IMR-90 (cell line): Measurements from ENCODE around the gene KCNMB2. TPM values are rescaled to one million over a fixed set of nuclear protein-coding genes. Genes with fewer than 3 reads are reported as not detected.

Experiments used
- ATAC-seq: fragments of 200-7000 bp; cut with Tn5 transposase; 2 replicates; pipeline ENCODE4 v1.9.1; 2020; ENCODE audit warnings: low read depth, mild to moderate bottlenecking, moderate library complexity
- BruUV-seq: library from RNA; stranded (reverse); fragments of 400-500 nt; replicated peaks from 2 replicates; lab custom pipeline; 2021; lab: Mats Ljungman, UMichigan
- CTCF ChIA-PET: fragments of 300-600 bp; formaldehyde crosslinking; extraction: SDS; loops from one replicate; lab custom pipeline; 2021; ENCODE audit warnings: antibody characterized with exemption; lab: Yijun Ruan, JAX
- POLR2A ChIA-PET: fragments of 300-600 bp; sonication (Branson Sonifier 250); formaldehyde crosslinking; loops from one replicate; lab custom pipeline; 2022; ENCODE audit warnings: antibody characterized with exemption; ENCODE audit not compliant: unreplicated experiment; lab: Charles Lee
- DNase-seq: peaks from one replicate; pipeline ENCODE4 v3.0.0; 2013
- H2AFZ ChIP-seq: replicated peaks from 2 replicates; pipeline ENCODE3; 2013; ENCODE audit warnings: low read length, mild to moderate bottlenecking; ENCODE audit not compliant: poor library complexity
- H2AK5ac ChIP-seq: 2 replicates; pipeline ENCODE4 v1.6.1; 2013; ENCODE audit warnings: low read depth, low read length, inconsistent platforms
- H2AK9ac ChIP-seq: replicated peaks from 2 replicates; pipeline ENCODE3; 2013; ENCODE audit warnings: mild to moderate bottlenecking, low read depth, low read length, moderate library complexity; ENCODE audit not compliant: poor library complexity
- H2BK120ac ChIP-seq: 2 replicates; pipeline ENCODE4 v1.6.1; 2013; ENCODE audit warnings: low read depth, low read length, inconsistent platforms
- H2BK15ac ChIP-seq: 3 replicates; pipeline ENCODE4 v1.6.1; 2013; ENCODE audit warnings: low read depth, low read length, inconsistent platforms
- H2BK20ac ChIP-seq: 2 replicates; pipeline ENCODE4 v1.6.1; 2013; ENCODE audit warnings: low read depth, mild to moderate bottlenecking, inconsistent platforms, low read length, moderate library complexity
- H2BK5ac ChIP-seq: 2 replicates; pipeline ENCODE4 v1.6.1; 2013; ENCODE audit warnings: mild to moderate bottlenecking, low read depth, low read length, inconsistent platforms; ENCODE audit not compliant: poor library complexity, severe bottlenecking
- H3K14ac ChIP-seq: replicated peaks from 2 replicates; pipeline ENCODE4 v1.6.1; 2013; ENCODE audit warnings: low read depth, low read length, inconsistent platforms
- H3K18ac ChIP-seq: 2 replicates; pipeline ENCODE4 v1.6.1; 2013; ENCODE audit warnings: low read depth, low read length, control low read depth
- H3K23ac ChIP-seq: 2 replicates; pipeline ENCODE4 v1.6.1; 2013; ENCODE audit warnings: low read depth, low read length, inconsistent platforms
- H3K27ac ChIP-seq: 2 replicates; pipeline ENCODE4 v1.5.1; 2013; ENCODE audit warnings: mild to moderate bottlenecking, control low read depth, low read length; ENCODE audit not compliant: insufficient read depth
- H3K27me3 ChIP-seq: 2 replicates; pipeline ENCODE4 v1.6.1; 2013; ENCODE audit warnings: low read length; ENCODE audit not compliant: control insufficient read depth, insufficient read depth
- H3K36me3 ChIP-seq: 2 replicates; pipeline ENCODE4 v1.6.1; 2013; ENCODE audit warnings: low read length, mixed read lengths; ENCODE audit not compliant: control insufficient read depth, insufficient read depth
- H3K4ac ChIP-seq: 2 replicates; pipeline ENCODE4 v1.6.1; 2013; ENCODE audit warnings: low read depth, low read length, inconsistent platforms
- H3K4me1 ChIP-seq: 2 replicates; pipeline ENCODE4 v1.6.1; 2013; ENCODE audit warnings: low read length, mixed read lengths; ENCODE audit not compliant: control insufficient read depth, insufficient read depth
- H3K4me2 ChIP-seq: 2 replicates; pipeline ENCODE4 v1.6.1; 2013; ENCODE audit warnings: low read depth, mild to moderate bottlenecking, control low read depth, low read length, moderate library complexity
- H3K4me3 ChIP-seq: 2 replicates; pipeline ENCODE4 v1.5.1; 2013; ENCODE audit warnings: low read depth, mild to moderate bottlenecking, control low read depth, low read length, moderate library complexity; ENCODE audit not compliant: insufficient read depth
- H3K56ac ChIP-seq: 2 replicates; pipeline ENCODE4 v1.6.1; 2013; ENCODE audit warnings: low read length, inconsistent platforms; ENCODE audit not compliant: insufficient read depth; ENCODE audit errors: extremely low read depth
- H3K79me1 ChIP-seq, 2 experiments: 2 replicates each; pipeline ENCODE4 v1.6.1; 2013; ENCODE audit warnings: low read length in 2 of 2, inconsistent platforms in 1 of 2, low read depth in 1 of 2
- H3K9ac ChIP-seq: 2 replicates; pipeline ENCODE4 v1.6.1; 2013; ENCODE audit warnings: low read depth, low read length, control low read depth
- H3K9me1 ChIP-seq: 2 replicates; pipeline ENCODE4 v1.6.1; 2013; ENCODE audit warnings: low read length, inconsistent platforms; ENCODE audit not compliant: insufficient read depth
- H3K9me3 ChIP-seq: 2 replicates; pipeline ENCODE4 v1.6.1; 2013; ENCODE audit warnings: low read length; ENCODE audit not compliant: control insufficient read depth, insufficient read depth
- H4K20me1 ChIP-seq: 2 replicates; pipeline ENCODE4 v1.6.1; 2013; ENCODE audit warnings: low read length, inconsistent platforms; ENCODE audit not compliant: insufficient read depth
- H4K5ac ChIP-seq: 2 replicates; pipeline ENCODE4 v1.6.1; 2013; ENCODE audit warnings: mild to moderate bottlenecking, low read depth, low read length, control low read depth
- H4K8ac ChIP-seq, 2 experiments: 2 replicates each; pipeline ENCODE4 v1.6.1; 2013; ENCODE audit warnings: low read depth in 2 of 2, low read length in 2 of 2, control low read depth in 1 of 2, inconsistent platforms in 1 of 2
- H4K91ac ChIP-seq: 2 replicates; pipeline ENCODE4 v1.6.1; 2013; ENCODE audit warnings: low read depth, low read length, inconsistent platforms; ENCODE audit not compliant: insufficient read depth
- BHLHE40 ChIP-seq: fragments of 150-350 bp; IDR thresholded peaks from 2 replicates; pipeline ENCODE4 v1.6.1; 2016; ENCODE audit warnings: mild to moderate bottlenecking, low read depth, low read length
- CEBPB ChIP-seq: IDR thresholded peaks from 2 replicates; pipeline ENCODE4 v1.6.1; 2012; ENCODE audit warnings: low read depth, low read length, improper control_type of control experiment
- CHD1 ChIP-seq: IDR thresholded peaks from 2 replicates; pipeline ENCODE4 v1.6.1; 2012; ENCODE audit warnings: low read depth, low read length, improper control_type of control experiment
- FOS ChIP-seq: fragments of 150-350 bp; IDR thresholded peaks from 2 replicates; pipeline ENCODE4 v1.6.1; 2016; ENCODE audit warnings: low read depth, low read length
- MAFK ChIP-seq: IDR thresholded peaks from 2 replicates; pipeline ENCODE4 v1.6.1; 2012; ENCODE audit warnings: low read depth, low read length, improper control_type of control experiment
- MAZ ChIP-seq: IDR thresholded peaks from 2 replicates; pipeline ENCODE4 v1.6.1; 2012; ENCODE audit warnings: low read depth, mild to moderate bottlenecking, low read length, improper control_type of control experiment, moderate library complexity, borderline replicate concordance
- MXI1 ChIP-seq: IDR thresholded peaks from 2 replicates; pipeline ENCODE4 v1.6.1; 2012; ENCODE audit warnings: low read depth, mild to moderate bottlenecking, low read length, moderate library complexity, borderline replicate concordance
- NFE2L2 ChIP-seq: fragments of 150-350 bp; IDR thresholded peaks from 2 replicates; pipeline ENCODE4 v1.6.1; 2016; ENCODE audit warnings: low read depth, mild to moderate bottlenecking, low read length
- POLR2A ChIP-seq: IDR thresholded peaks from 2 replicates; pipeline ENCODE4 v1.6.1; 2012; ENCODE audit warnings: mild to moderate bottlenecking, low read depth, low read length
- RAD21 ChIP-seq: IDR thresholded peaks from 2 replicates; pipeline ENCODE4 v1.6.1; 2012; ENCODE audit warnings: low read length, improper control_type of control experiment
- RCOR1 ChIP-seq: IDR thresholded peaks from 2 replicates; pipeline ENCODE4 v1.6.1; 2012; ENCODE audit warnings: mild to moderate bottlenecking, low read length, improper control_type of control experiment; ENCODE audit not compliant: insufficient replicate concordance
- RFX5 ChIP-seq: IDR thresholded peaks from 2 replicates; pipeline ENCODE4 v1.8.0; 2012; ENCODE audit warnings: low read depth, mild to moderate bottlenecking, low read length, moderate library complexity
- SMC3 ChIP-seq: fragments of 150-350 bp; IDR thresholded peaks from 2 replicates; pipeline ENCODE4 v1.6.1; 2016; ENCODE audit warnings: low read depth, mild to moderate bottlenecking, antibody characterized with exemption, low read length, moderate library complexity
- WGBS, 2 experiments: methylation state at CpG; one replicate each; pipeline versions ENCODE4 v1.1.5 to v1.1.7; 2013; ENCODE audit warnings: missing lambda C conversion rate in 2 of 2; ENCODE audit not compliant: insufficient read length in 1 of 2; ENCODE audit errors: extremely low coverage in 2 of 2; 5-methylcytosine and 5-hydroxymethylcytosine counted together
- dilution Hi-C: fragments of 300-500 bp; cut with HindIII; formaldehyde crosslinking; loops from one replicate; pipeline ENCODE4 v1.14.3; 2018; ENCODE audit warnings: low sequenced_read_pairs; ENCODE audit not compliant: unreplicated experiment
- in situ Hi-C: fragments of 300-500 bp; cut with MboI; formaldehyde crosslinking; loops from 3 replicates; pipeline ENCODE4 v1.14.3; 2019; ENCODE audit warnings: low sequenced_read_pairs, inconsistent platforms, mixed read lengths
- intact Hi-C: fragments of 100-400 bp; cut with micrococcal nuclease; formaldehyde crosslinking; loops from 2 replicates; pipeline ENCODE4 v1.10.0; 2022
- polyA plus RNA-seq, 3 experiments: library from polyadenylated mRNA; depleted of rRNA; stranded (reverse); fragments of >200 nt; gene quantifications; 2 replicates each; pipeline ENCODE4 v1.2.3, GENCODE V29; 2012; ENCODE audit warnings: low replicate concordance in 1 of 3
- total RNA-seq: library from RNA; depleted of rRNA; stranded (reverse); fragments of >200 nt; gene quantifications from 2 replicates; pipeline ENCODE4 v1.2.3, GENCODE V29; 2012
- TF ChIP-seq, protein P1 (sequence below): fragments of 150-350 bp; IDR thresholded peaks from 2 replicates; pipeline ENCODE4 v1.6.1; 2017; ENCODE audit warnings: mild to moderate bottlenecking, antibody characterized with exemption, low read length, low read depth
- TF ChIP-seq, protein P2 (sequence below): fragments of 150-350 bp; IDR thresholded peaks from 2 replicates; pipeline ENCODE4 v1.6.1; 2016; ENCODE audit warnings: low read depth, mild to moderate bottlenecking, low read length, moderate library complexity, borderline replicate concordance

Gene KCNMB2
- total and polyA plus RNA-seq, 2 of the 4 experiments (the other 2 are of a cell fraction), result not detected

DNA sequence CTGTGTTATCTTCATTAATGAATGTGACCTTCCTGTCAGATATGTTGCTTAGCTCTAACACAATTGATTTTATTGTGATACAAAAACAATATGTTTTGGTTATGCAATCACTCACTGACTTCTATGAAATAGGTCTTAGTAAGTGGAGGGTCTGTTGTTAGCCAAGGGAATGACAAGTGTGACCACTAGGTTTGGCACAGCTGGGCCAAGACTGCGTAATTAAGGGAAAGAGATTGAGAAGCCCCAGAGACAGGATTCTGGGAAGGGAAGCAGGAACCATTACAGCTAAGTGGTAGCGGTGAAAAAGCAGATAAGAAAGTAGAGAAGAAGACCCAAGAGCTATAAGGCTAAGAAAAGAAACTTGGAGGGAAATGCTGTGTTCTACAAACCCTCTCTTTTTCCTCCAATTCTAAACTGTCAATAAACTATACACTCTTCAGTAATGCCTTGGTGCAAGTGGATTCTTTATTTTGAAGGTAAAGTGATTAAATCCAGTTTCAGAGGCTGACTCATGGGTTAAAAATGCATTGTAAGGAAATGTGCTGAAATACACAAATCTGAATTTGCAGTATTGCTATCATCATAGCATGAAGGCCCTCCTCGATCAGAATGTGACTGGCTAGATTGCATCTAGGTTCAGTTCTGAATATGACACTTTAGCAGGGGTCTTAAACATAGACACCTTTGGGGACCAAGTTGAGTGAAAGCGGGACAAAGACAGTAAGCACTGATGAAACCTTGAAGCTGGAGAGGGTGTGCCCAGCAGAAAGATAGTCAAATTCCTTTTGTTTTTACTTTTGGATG lies 26.1 kb downstream of the KCNMB2 start:
- H3K9me1 ChIP-seq, result no peaks in the 10 kb centered on the region
- TF ChIP-seq SMC3 (no peak), RCOR1 (no peak), CHD1 (no peak), FOS (no peak), RFX5 (no peak), RAD21 (no peak), NFE2L2 (no peak), MAFK (no peak), MAZ (no peak), MXI1 (no peak), POLR2A (no peak), BHLHE40 (no peak), CEBPB (no peak)
- TF ChIP-seq, protein P1, sequence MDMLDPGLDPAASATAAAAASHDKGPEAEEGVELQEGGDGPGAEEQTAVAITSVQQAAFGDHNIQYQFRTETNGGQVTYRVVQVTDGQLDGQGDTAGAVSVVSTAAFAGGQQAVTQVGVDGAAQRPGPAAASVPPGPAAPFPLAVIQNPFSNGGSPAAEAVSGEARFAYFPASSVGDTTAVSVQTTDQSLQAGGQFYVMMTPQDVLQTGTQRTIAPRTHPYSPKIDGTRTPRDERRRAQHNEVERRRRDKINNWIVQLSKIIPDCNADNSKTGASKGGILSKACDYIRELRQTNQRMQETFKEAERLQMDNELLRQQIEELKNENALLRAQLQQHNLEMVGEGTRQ, result no peak
- TF ChIP-seq, protein P2, sequence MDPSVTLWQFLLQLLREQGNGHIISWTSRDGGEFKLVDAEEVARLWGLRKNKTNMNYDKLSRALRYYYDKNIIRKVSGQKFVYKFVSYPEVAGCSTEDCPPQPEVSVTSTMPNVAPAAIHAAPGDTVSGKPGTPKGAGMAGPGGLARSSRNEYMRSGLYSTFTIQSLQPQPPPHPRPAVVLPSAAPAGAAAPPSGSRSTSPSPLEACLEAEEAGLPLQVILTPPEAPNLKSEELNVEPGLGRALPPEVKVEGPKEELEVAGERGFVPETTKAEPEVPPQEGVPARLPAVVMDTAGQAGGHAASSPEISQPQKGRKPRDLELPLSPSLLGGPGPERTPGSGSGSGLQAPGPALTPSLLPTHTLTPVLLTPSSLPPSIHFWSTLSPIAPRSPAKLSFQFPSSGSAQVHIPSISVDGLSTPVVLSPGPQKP, result no peak

More for the DNA sequence above, 26.1 kb downstream of the KCNMB2 start:
- dilution Hi-C loops, result no loop called here
- Histone ChIP-seq H3K9me3 (no peaks in the 10 kb centered on the region), H2AK9ac (no peak overlapping the region), H2AK5ac (no peak overlapping the region), H2BK5ac (no peak overlapping the region), H3K4me1 (no peaks in the 10 kb centered on the region), H3K27ac (no peak overlapping the region), H3K27me3 (no peaks in the 10 kb centered on the region), H4K20me1 (no peaks in the 10 kb centered on the region), H2BK15ac (no peak overlapping the region), H2AFZ (no peak overlapping the region), H3K79me1 (no peaks in the 10 kb centered on the region), H2BK120ac (no peak overlapping the region), H2BK20ac (no peak overlapping the region), H3K4me3 (no peak overlapping the region), H3K14ac (no peak overlapping the region), H3K23ac (no peak overlapping the region), H3K4ac (no peak overlapping the region), H4K91ac (no peak overlapping the region), H3K4me2 (no peak overlapping the region), H4K5ac (no peak overlapping the region), H4K8ac (no peak overlapping the region), H3K56ac (no peak overlapping the region), H3K18ac (no peak overlapping the region), H3K9ac (no peak overlapping the region), H3K36me3 (no peaks in the 10 kb centered on the region)
- intact Hi-C loops, result no loop called here
- ChIA-PET POLR2A (no interaction called here), CTCF (interaction anchor here (0.6 kb wide), 1 partner anchor 386 kb away, joined by 3 read pairs; no protein-coding TSS in a partner anchor)
- DNase-seq (no peak), ATAC-seq (no peak)
- no TSS peak for BruUV-seq
- in situ Hi-C loops, result no loop called here
- WGBS, 2 experiments, result no CpG with 5 or more reads among the region's 4 CpGs
